Measurements from ENCODE around the gene FGF22. TPM values are rescaled to one million over a fixed set of nuclear protein-coding genes. Genes with fewer than 3 reads are reported as not detected.

Gene FGF22
- polyA plus RNA-seq, 1 experiment, result 0.05 TPM

DNA sequence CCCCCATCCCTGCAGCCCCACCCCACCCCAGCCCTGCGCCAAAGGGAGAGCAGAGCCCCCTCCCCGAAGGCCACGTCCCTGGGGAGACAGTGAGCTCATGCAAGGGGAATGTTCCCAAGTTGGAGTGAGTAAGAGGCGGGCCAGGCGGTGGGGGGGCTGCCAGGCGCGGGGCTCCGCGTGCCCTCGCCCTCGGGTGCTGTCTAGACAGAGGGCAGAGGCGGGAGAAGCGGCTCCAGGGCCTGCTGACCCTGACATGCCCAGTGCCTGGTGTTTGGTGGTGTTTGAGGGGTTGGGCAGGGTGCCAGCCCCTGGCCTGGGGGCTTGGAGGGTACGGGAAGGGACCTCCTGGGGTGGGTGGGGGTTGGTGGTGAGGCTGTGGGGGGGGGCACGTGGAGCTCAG lies 37.5 kb downstream of the FGF22 start:
- no peak for DNase-seq (ENCODE audit: low read depth)
- TF ChIP-seq CTCF (IDR thresholded peaks at IDR 0.05; ENCODE audit: insufficient read depth, low read depth, low read length), result no peak
- POLR2A ChIA-PET, result interaction anchor here (0.5 kb wide), 2 partner anchors 18 to 374 kb away, joined by 3 read pairs; partner anchors contain the start of gene PRSS57
- Histone ChIP-seq H3K36me3 (ENCODE audit: control insufficient read depth, insufficient read depth, low read length) (peaks cover 4% of the 10 kb centered on the region), H3K27me3 (ENCODE audit: control insufficient read depth, insufficient read depth, low read length) (no peaks in the 10 kb centered on the region), H3K4me3 (ENCODE audit: low read depth, low read length) (peak overlapping the region; percentile 74)
- CTCF ChIA-PET, result interaction anchor here (1.0 to 2.4 kb wide), 3 partner anchors 14 to 146 kb away, joined by 3 to 11 read pairs (median 5); partner anchors contain the start of genes CDC34 and RNF126

DNA sequence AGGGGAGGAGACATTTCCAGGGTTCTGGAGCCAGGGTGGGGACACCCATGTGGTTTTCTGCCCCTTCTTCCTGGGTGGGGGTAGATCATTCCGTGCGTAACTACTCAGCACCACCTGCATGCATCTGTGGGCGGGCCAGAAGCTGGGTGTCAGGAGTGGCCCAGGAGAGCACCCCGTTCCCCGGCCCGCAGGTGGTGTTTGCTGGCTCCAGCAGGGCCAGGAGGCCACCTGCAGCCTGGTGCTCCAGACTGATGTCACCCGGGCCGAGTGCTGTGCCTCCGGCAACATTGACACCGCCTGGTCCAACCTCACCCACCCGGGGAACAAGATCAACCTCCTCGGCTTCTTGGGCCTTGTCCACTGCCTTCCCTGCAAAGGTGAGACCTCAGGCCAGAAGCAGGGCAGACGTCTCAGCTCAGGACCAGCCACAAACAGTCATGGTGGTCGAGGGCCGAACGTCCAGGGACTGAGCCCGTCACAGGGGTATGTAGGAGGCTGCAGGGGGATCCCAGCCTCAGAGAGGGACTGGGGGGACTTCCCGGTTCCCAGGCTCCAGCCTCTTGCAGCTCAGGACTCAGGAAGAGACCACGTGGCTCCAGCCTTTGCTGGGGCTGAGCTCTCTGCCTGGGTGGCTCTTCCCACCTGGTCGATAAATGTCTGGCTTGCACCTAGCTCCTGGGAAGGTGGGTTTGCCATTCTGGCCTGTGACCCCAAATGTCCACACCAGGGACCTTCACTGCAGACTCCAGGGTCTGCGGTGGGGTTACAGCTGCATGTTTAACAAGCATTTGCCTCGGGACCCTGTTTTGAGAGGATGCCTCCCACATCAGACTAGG lies 38.1 kb downstream of the FGF22 start:
- ChIA-PET POLR2A (interaction anchor here (0.5 to 0.6 kb wide), 2 partner anchors 91 to 373 kb away, joined by 3 to 8 read pairs; no protein-coding TSS in a partner anchor), CTCF (interaction anchor here (1.0 to 2.4 kb wide), 3 partner anchors 14 to 146 kb away, joined by 3 to 11 read pairs (median 5); partner anchors contain the start of genes CDC34 and RNF126)
- Histone ChIP-seq H3K4me3 (ENCODE audit: low read depth, low read length) (peak overlapping the region; percentile 74), H3K27me3 (ENCODE audit: control insufficient read depth, insufficient read depth, low read length) (no peaks in the 10 kb centered on the region), H3K36me3 (ENCODE audit: control insufficient read depth, insufficient read depth, low read length) (peaks cover 4% of the 10 kb centered on the region)
- TF ChIP-seq CTCF (IDR thresholded peaks at IDR 0.05; ENCODE audit: insufficient read depth, low read depth, low read length), result no peak
- DNase-seq (ENCODE audit: low read depth), result no peak

DNA sequence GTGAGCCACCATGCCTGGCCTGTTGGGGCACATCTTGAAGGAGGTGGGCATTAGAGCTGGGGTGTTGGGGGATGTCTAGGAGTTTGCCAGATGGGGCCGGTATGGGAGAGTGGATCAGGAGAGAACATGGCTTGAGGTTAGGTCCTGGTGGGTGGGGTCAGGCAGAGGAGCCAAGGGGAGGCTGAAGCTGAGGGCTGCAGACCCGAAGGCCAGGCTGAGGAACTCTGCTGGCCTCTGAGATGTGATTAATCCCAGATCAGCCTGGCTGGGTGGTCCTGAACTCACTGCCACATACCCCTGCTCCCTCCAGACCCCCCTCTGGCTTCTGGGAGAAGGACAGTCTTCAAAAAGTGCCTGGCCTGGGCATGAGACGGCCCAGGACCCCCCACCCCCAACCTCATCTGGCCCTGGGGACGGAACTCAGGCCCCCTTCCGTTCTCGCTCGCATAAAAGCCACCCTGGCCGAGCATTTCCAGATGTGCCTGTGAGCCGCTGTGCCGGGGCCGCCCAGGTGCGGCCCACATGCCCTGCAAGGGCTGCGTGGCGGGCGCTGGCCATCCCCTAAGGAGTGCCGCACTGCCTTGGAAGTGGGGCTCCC lies 39.2 kb downstream of the FGF22 start:
- peak overlapping the region; percentile 58 for H3K4me3 ChIP-seq (ENCODE audit: low read depth, low read length)
- CTCF ChIA-PET, result interaction anchor here (0.6 to 1.9 kb wide), 3 partner anchors 8 to 56 kb away, joined by 3 to 8 read pairs (median 3); no protein-coding TSS in a partner anchor
- no peak for TF ChIP-seq CTCF (IDR thresholded peaks at IDR 0.05; ENCODE audit: insufficient read depth, low read depth, low read length)
- DNase-seq (ENCODE audit: low read depth), result no peak
- H3K27me3 ChIP-seq (ENCODE audit: control insufficient read depth, insufficient read depth, low read length), result no peaks in the 10 kb centered on the region
- POLR2A ChIA-PET, result interaction anchor here (0.5 to 0.6 kb wide), 2 partner anchors 92 to 1195 kb away, joined by 4 to 8 read pairs; no protein-coding TSS in a partner anchor
- peaks cover 4% of the 10 kb centered on the region for H3K36me3 ChIP-seq (ENCODE audit: control insufficient read depth, insufficient read depth, low read length)

- H3K27me3 ChIP-seq (ENCODE audit: control insufficient read depth, insufficient read depth, low read length), result no peaks in the 10 kb centered on the region
- peaks cover 4% of the 10 kb centered on the region for H3K36me3 ChIP-seq (ENCODE audit: control insufficient read depth, insufficient read depth, low read length)
- H3K4me3 ChIP-seq (ENCODE audit: low read depth, low read length), result peak overlapping the region; percentile 58
- no peak for DNase-seq (ENCODE audit: low read depth)
- TF ChIP-seq CTCF (IDR thresholded peaks at IDR 0.05; ENCODE audit: insufficient read depth, low read depth, low read length), result peak; percentile 10; the same call in 1 of the 2 replicates
- CTCF ChIA-PET, result interaction anchor here (0.6 to 1.9 kb wide), 5 partner anchors 9 to 89 kb away, joined by 3 to 8 read pairs (median 3); no protein-coding TSS in a partner anchor
- POLR2A ChIA-PET, result interaction anchor here (0.5 to 0.6 kb wide), 2 partner anchors 21 to 1195 kb away, joined by 4 read pairs; no protein-coding TSS in a partner anchor
These were observed 40.0 kb downstream of the FGF22 start for GRCh38 chr19:679418-680286.
